ENCODE measurements around the gene CITED4. TPM values are rescaled to one million over a fixed set of nuclear protein-coding genes. Genes with fewer than 3 reads are reported as not detected.

Gene CITED4
- total RNA-seq, 1 donor from 2014 or later: 3.8 TPM

DNA sequence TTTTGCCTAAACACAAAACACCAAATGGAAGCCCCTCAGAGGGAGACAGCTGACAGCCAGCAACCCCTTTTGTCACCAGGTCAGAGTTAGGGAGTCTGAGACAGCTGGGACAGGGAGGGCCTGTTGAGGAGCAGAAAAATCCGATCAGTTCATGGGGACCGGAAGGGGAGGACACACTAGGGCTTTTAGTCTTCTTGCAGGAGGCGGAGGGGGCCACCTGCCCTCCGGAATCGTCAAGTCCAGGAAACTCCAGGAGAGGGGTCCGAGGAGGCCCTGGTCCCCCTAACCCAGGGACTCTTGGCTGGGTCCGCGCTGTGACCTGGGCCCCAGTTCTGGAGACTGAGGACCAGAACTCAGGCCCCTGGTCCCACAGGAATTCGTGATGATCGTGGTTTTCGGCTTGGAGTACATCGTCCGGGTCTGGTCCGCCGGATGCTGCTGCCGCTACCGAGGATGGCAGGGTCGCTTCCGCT lies 44.3 kb downstream of the CITED4 start:
- no peaks in the 10 kb centered on the region for H3K36me3 Mint-ChIP-seq (ENCODE audit: unreplicated experiment)
- H3K27me3 Mint-ChIP-seq (ENCODE audit: unreplicated experiment): peaks cover 16% of the 10 kb centered on the region
- H3K4me3 Mint-ChIP-seq (ENCODE audit: unreplicated experiment): peak overlapping the region; percentile 77
- TF ChIP-seq, protein P1, sequence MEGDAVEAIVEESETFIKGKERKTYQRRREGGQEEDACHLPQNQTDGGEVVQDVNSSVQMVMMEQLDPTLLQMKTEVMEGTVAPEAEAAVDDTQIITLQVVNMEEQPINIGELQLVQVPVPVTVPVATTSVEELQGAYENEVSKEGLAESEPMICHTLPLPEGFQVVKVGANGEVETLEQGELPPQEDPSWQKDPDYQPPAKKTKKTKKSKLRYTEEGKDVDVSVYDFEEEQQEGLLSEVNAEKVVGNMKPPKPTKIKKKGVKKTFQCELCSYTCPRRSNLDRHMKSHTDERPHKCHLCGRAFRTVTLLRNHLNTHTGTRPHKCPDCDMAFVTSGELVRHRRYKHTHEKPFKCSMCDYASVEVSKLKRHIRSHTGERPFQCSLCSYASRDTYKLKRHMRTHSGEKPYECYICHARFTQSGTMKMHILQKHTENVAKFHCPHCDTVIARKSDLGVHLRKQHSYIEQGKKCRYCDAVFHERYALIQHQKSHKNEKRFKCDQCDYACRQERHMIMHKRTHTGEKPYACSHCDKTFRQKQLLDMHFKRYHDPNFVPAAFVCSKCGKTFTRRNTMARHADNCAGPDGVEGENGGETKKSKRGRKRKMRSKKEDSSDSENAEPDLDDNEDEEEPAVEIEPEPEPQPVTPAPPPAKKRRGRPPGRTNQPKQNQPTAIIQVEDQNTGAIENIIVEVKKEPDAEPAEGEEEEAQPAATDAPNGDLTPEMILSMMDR (IDR thresholded peaks at IDR 0.05; ENCODE audit: partially characterized antibody, unreplicated experiment): no peak
- no peak for DNase-seq
- H3K4me1 Mint-ChIP-seq (ENCODE audit: low read depth, unreplicated experiment): peaks cover 8% of the 10 kb centered on the region
- H3K27ac Mint-ChIP-seq (ENCODE audit: unreplicated experiment): no peak overlapping the region
- H3K9me3 Mint-ChIP-seq (ENCODE audit: unreplicated experiment): no peaks in the 10 kb centered on the region

DNA sequence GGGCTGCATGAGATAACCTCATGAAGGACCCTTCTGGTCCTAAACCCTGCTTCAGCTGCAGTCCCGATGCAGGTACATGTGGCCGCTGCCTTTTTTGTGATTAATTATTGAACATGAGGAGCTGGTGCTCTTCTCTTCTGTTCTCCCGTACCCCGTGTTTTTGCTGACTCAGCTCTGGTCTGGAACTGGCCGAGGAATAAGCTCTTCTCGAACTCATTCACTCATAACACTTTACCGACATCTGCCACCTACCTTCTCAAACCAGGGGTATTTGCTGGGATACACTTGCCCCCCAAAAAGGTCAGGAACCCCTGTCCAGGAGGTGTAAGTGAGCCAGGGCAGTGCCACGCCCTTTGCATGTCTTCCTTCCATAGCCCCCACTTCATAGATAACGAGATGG lies 46.7 kb downstream of the CITED4 start:
- H3K9me3 Mint-ChIP-seq (ENCODE audit: unreplicated experiment): no peaks in the 10 kb centered on the region
- no peaks in the 10 kb centered on the region for H3K36me3 Mint-ChIP-seq (ENCODE audit: unreplicated experiment)
- no peak for DNase-seq
- no peak overlapping the region for H3K27ac Mint-ChIP-seq (ENCODE audit: unreplicated experiment)
- H3K4me1 Mint-ChIP-seq (ENCODE audit: low read depth, unreplicated experiment): no peaks in the 10 kb centered on the region
- peaks cover 18% of the 10 kb centered on the region for H3K27me3 Mint-ChIP-seq (ENCODE audit: unreplicated experiment)
- H3K4me3 Mint-ChIP-seq (ENCODE audit: unreplicated experiment): no peak overlapping the region
- TF ChIP-seq, protein P1 (IDR thresholded peaks at IDR 0.05; ENCODE audit: partially characterized antibody, unreplicated experiment): no peak

Other genes with a start within 250 kb of the CITED4 start
- gene RIMS3, start 196.7 kb downstream of the CITED4 start, total RNA-seq (ENCODE audit: unreplicated experiment): 126 TPM
- gene NFYC, start 170.7 kb downstream of the CITED4 start, total RNA-seq (ENCODE audit: unreplicated experiment): 44.2 TPM
- gene KCNQ4, start 78.6 kb downstream of the CITED4 start, total RNA-seq (ENCODE audit: unreplicated experiment): 0.76 TPM
- gene CTPS1, start 117.3 kb upstream of the CITED4 start, total RNA-seq (ENCODE audit: unreplicated experiment): 110 TPM
- 0.20 TPM for gene SLFNL1, start 159.4 kb upstream of the CITED4 start, total RNA-seq (ENCODE audit: unreplicated experiment)

Measured in glutamatergic neuron (in vitro differentiated cells).